Measurements from ENCODE around the gene LRCOL1.

Gene LRCOL1

GRCh38 chr12:132578118-132578517 is 32.3 kb downstream of the LRCOL1 start:
- no peak overlapping the region for H3K4me2 ChIP-seq
- H3K4me3 ChIP-seq = no peak overlapping the region
- TF ChIP-seq Cebpa-rat (IDR thresholded peaks at IDR 0.05) = no peak
- H3K4me1 ChIP-seq = peaks cover 12% of the 10 kb centered on the region; the same call in 1 of the 2 replicates
- no peak overlapping the region for H3K27ac ChIP-seq
- no peak overlapping the region for H3K9ac ChIP-seq
- H4K20me1 ChIP-seq = peaks cover 98% of the 10 kb centered on the region
- H3K27me3 ChIP-seq = no peaks in the 10 kb centered on the region
- H3K9me3 ChIP-seq = no peaks in the 10 kb centered on the region
- H3K36me3 ChIP-seq = peaks cover 99% of the 10 kb centered on the region

- Histone ChIP-seq H3K27ac (peak overlapping the region; percentile 9; the same call in 1 of the 2 replicates), H3K9ac (no peak overlapping the region), H3K27me3 (no peaks in the 10 kb centered on the region), H3K4me2 (no peak overlapping the region), H4K20me1 (peaks cover 98% of the 10 kb centered on the region), H3K36me3 (peaks cover 99% of the 10 kb centered on the region), H3K4me3 (no peak overlapping the region), H3K4me1 (peaks cover 12% of the 10 kb centered on the region; the same call in 1 of the 2 replicates), H3K9me3 (no peaks in the 10 kb centered on the region)
- no peak for TF ChIP-seq Cebpa-rat (IDR thresholded peaks at IDR 0.05)
These were observed 33.0 kb downstream of the LRCOL1 start for GRCh38 chr12:132577191-132577920.

GRCh38 chr12:132576701-132577100 is 33.7 kb downstream of the LRCOL1 start:
- Histone ChIP-seq H3K4me1 (peaks cover 12% of the 10 kb centered on the region; the same call in 1 of the 2 replicates), H3K4me3 (no peak overlapping the region), H3K9ac (no peak overlapping the region), H4K20me1 (peaks cover 100% of the 10 kb centered on the region), H3K9me3 (no peaks in the 10 kb centered on the region), H3K4me2 (no peak overlapping the region), H3K36me3 (peaks cover 100% of the 10 kb centered on the region), H3K27me3 (no peaks in the 10 kb centered on the region), H3K27ac (no peak overlapping the region)
- no peak for TF ChIP-seq Cebpa-rat (IDR thresholded peaks at IDR 0.05)

- peaks cover 98% of the 10 kb centered on the region for H3K36me3 ChIP-seq
These were observed 34.7 kb downstream of the LRCOL1 start for GRCh38 chr12:132575661-132576060.

GRCh38 chr12:132574271-132574996 is 35.9 kb downstream of the LRCOL1 start:
- Histone ChIP-seq H3K4me1 (peaks cover 16% of the 10 kb centered on the region), H3K9ac (no peak overlapping the region), H3K9me3 (no peaks in the 10 kb centered on the region), H3K27ac (no peak overlapping the region), H3K4me2 (no peak overlapping the region), H3K27me3 (no peaks in the 10 kb centered on the region), H4K20me1 (peaks cover 99% of the 10 kb centered on the region), H3K4me3 (no peak overlapping the region), H3K36me3 (peaks cover 98% of the 10 kb centered on the region)
- no peak for TF ChIP-seq Cebpa-rat (IDR thresholded peaks at IDR 0.05)

More at GRCh38 chr12:132575661-132576060, 34.7 kb downstream of the LRCOL1 start:
- Histone ChIP-seq H3K4me3 (no peak overlapping the region), H3K4me1 (peaks cover 12% of the 10 kb centered on the region; the same call in 1 of the 2 replicates), H3K9ac (no peak overlapping the region), H4K20me1 (peaks cover 99% of the 10 kb centered on the region), H3K4me2 (no peak overlapping the region), H3K27ac (no peak overlapping the region), H3K9me3 (no peaks in the 10 kb centered on the region), H3K27me3 (no peaks in the 10 kb centered on the region)
- no peak for TF ChIP-seq Cebpa-rat (IDR thresholded peaks at IDR 0.05)

- H3K36me3 ChIP-seq = peaks cover 97% of the 10 kb centered on the region
- H3K27ac ChIP-seq = no peak overlapping the region
- H3K4me2 ChIP-seq = no peak overlapping the region
- no peaks in the 10 kb centered on the region for H3K9me3 ChIP-seq
- H3K9ac ChIP-seq = no peak overlapping the region
- no peak for TF ChIP-seq Cebpa-rat (IDR thresholded peaks at IDR 0.05)
- H3K4me1 ChIP-seq = peaks cover 29% of the 10 kb centered on the region
- no peaks in the 10 kb centered on the region for H3K27me3 ChIP-seq
- no peak overlapping the region for H3K4me3 ChIP-seq
- H4K20me1 ChIP-seq = peaks cover 99% of the 10 kb centered on the region
These were observed 37.3 kb downstream of the LRCOL1 start for GRCh38 chr12:132572801-132573760.

- H3K27ac ChIP-seq = no peak overlapping the region
- no peak overlapping the region for H3K4me3 ChIP-seq
- no peaks in the 10 kb centered on the region for H3K27me3 ChIP-seq
- TF ChIP-seq Cebpa-rat (IDR thresholded peaks at IDR 0.05) = no peak
- H3K9me3 ChIP-seq = no peaks in the 10 kb centered on the region
- H3K4me1 ChIP-seq = peaks cover 39% of the 10 kb centered on the region
- H3K9ac ChIP-seq = no peak overlapping the region
- peaks cover 97% of the 10 kb centered on the region for H3K36me3 ChIP-seq
- no peak overlapping the region for H3K4me2 ChIP-seq
- peaks cover 99% of the 10 kb centered on the region for H4K20me1 ChIP-seq
These were observed 38.3 kb downstream of the LRCOL1 start for GRCh38 chr12:132572106-132572505.

- no peak for TF ChIP-seq Cebpa-rat (IDR thresholded peaks at IDR 0.05)
- Histone ChIP-seq H4K20me1 (peaks cover 99% of the 10 kb centered on the region), H3K4me3 (no peak overlapping the region), H3K9me3 (no peaks in the 10 kb centered on the region), H3K27ac (no peak overlapping the region), H3K4me2 (no peak overlapping the region), H3K4me1 (peaks cover 39% of the 10 kb centered on the region), H3K36me3 (peaks cover 97% of the 10 kb centered on the region), H3K27me3 (no peaks in the 10 kb centered on the region), H3K9ac (no peak overlapping the region)
These were observed 38.8 kb downstream of the LRCOL1 start for GRCh38 chr12:132571598-132571997.

GRCh38 chr12:132571051-132571450 is 39.3 kb downstream of the LRCOL1 start:
- no peak overlapping the region for H3K4me2 ChIP-seq
- H3K36me3 ChIP-seq = peaks cover 97% of the 10 kb centered on the region
- H3K9me3 ChIP-seq = no peaks in the 10 kb centered on the region
- peaks cover 42% of the 10 kb centered on the region for H3K4me1 ChIP-seq
- no peak for TF ChIP-seq Cebpa-rat (IDR thresholded peaks at IDR 0.05)
- no peaks in the 10 kb centered on the region for H3K27me3 ChIP-seq
- H3K4me3 ChIP-seq = no peak overlapping the region
- H3K9ac ChIP-seq = no peak overlapping the region
- peaks cover 99% of the 10 kb centered on the region for H4K20me1 ChIP-seq
- 0 out of 2 replicates have a peak overlapping the region, but pooled peaks have one; percentile 22 for H3K27ac ChIP-seq
